ENCODE results near the gene INPP4A.

INPP4A gene

GRCh38 chr2:98548920-98549818 lies 104.5 kb downstream of the INPP4A start:
- DNase-seq: no peak

GRCh38 chr2:98550165-98550564 lies 105.5 kb downstream of the INPP4A start:
- no peak for DNase-seq

- no peak for DNase-seq
Measured at GRCh38 chr2:98551316-98551715, 106.7 kb downstream of the INPP4A start.

GRCh38 chr2:98552499-98553179 lies 108.0 kb downstream of the INPP4A start:
- DNase-seq: no peak

GRCh38 chr2:98554116-98554861 lies 109.6 kb downstream of the INPP4A start:
- DNase-seq: no peak

- no peak for DNase-seq
Measured at GRCh38 chr2:98555696-98556095, 111.0 kb downstream of the INPP4A start.

- DNase-seq: peak; percentile 41
Measured at GRCh38 chr2:98556344-98557033, 111.8 kb downstream of the INPP4A start.

- no peak for DNase-seq
Measured at GRCh38 chr2:98558852-98559530, 114.3 kb downstream of the INPP4A start.

GRCh38 chr2:98559581-98559980 lies 114.9 kb downstream of the INPP4A start:
- no peak for DNase-seq

GRCh38 chr2:98560256-98560771 lies 115.7 kb downstream of the INPP4A start:
- no peak for DNase-seq

GRCh38 chr2:98561018-98561417 lies 116.4 kb downstream of the INPP4A start:
- no peak for DNase-seq

- DNase-seq: no peak
Measured at GRCh38 chr2:98561902-98562695, 117.4 kb downstream of the INPP4A start.

GRCh38 chr2:98563394-98563793 lies 118.7 kb downstream of the INPP4A start:
- no peak for DNase-seq

- DNase-seq: no peak
Measured at GRCh38 chr2:98564541-98565132, 120.0 kb downstream of the INPP4A start.

- no peak for DNase-seq
Measured at GRCh38 chr2:98565286-98565860, 120.7 kb downstream of the INPP4A start.

- DNase-seq: no peak
Measured at GRCh38 chr2:98565941-98566340, 121.3 kb downstream of the INPP4A start.

GRCh38 chr2:98568161-98568956 lies 123.7 kb downstream of the INPP4A start:
- DNase-seq: no peak

- DNase-seq: no peak
Measured at GRCh38 chr2:98569197-98569793, 124.6 kb downstream of the INPP4A start.

- no peak for DNase-seq
Measured at GRCh38 chr2:98569915-98570314, 125.3 kb downstream of the INPP4A start.
